ENCODE results near the gene SPART. TPM values are rescaled to one million over a fixed set of nuclear protein-coding genes. Genes with fewer than 3 reads are reported as not detected.

The SPART gene
- total RNA-seq, 1 experiment from 2014 or later: 60.6 TPM

- Histone ChIP-seq H3K9ac (ENCODE audit: extremely low read depth, insufficient read length, low read length) (no peak overlapping the region), H3K14ac (ENCODE audit: insufficient read depth, low read length) (no peak overlapping the region), H3K4ac (ENCODE audit: low read depth, low read length) (no peak overlapping the region), H4K8ac (replicated peaks; ENCODE audit: insufficient read length, low read depth, low read length) (no peak overlapping the region), H3K27ac (ENCODE audit: insufficient read length, low read depth, low read length) (no peak overlapping the region), H3K4me1 (ENCODE audit: insufficient read depth, low read length) (no peaks in the 10 kb centered on the region), H3K56ac (ENCODE audit: insufficient read length, low read depth, low read length) (no peak overlapping the region), H3K27me3 (ENCODE audit: insufficient read depth, low read length) (no peaks in the 10 kb centered on the region), H2BK15ac (ENCODE audit: low read depth, low read length) (no peak overlapping the region), H2BK12ac (ENCODE audit: insufficient read length, low read depth, low read length) (no peak overlapping the region), H3K4me2 (ENCODE audit: insufficient read depth, insufficient read length, low read length) (no peak overlapping the region), H4K5ac (ENCODE audit: insufficient read length, low read depth, low read length) (no peak overlapping the region), H2BK20ac (ENCODE audit: low read depth, low read length, poor library complexity, severe bottlenecking) (no peak overlapping the region), H3K23ac (ENCODE audit: insufficient read length, low read depth, low read length) (no peak overlapping the region), H4K20me1 (ENCODE audit: control insufficient read depth, insufficient read depth, insufficient read length) (no peaks in the 10 kb centered on the region), H3K18ac (ENCODE audit: insufficient read length, low read depth, low read length) (no peak overlapping the region), H2AK5ac (ENCODE audit: insufficient read length, low read length) (no peak overlapping the region), H3K79me2 (ENCODE audit: insufficient read depth, low read length) (no peaks in the 10 kb centered on the region), H3K9me3 (ENCODE audit: control insufficient read depth, low read depth, low read length) (no peaks in the 10 kb centered on the region), H2AFZ (ENCODE audit: low read length) (no peak overlapping the region), H2BK5ac (ENCODE audit: insufficient read length, low read length) (no peak overlapping the region), H2BK120ac (ENCODE audit: low read depth, low read length, poor library complexity, severe bottlenecking) (no peak overlapping the region), H3T11ph (ENCODE audit: low read length) (no peak overlapping the region), H3K79me1 (ENCODE audit: insufficient read depth, low read depth, low read length, poor library complexity, severe bottlenecking) (no peaks in the 10 kb centered on the region), H3K23me2 (ENCODE audit: insufficient read length, low read depth, low read length, poor library complexity, severe bottlenecking) (no peaks in the 10 kb centered on the region), H4K91ac (ENCODE audit: insufficient read length, low read depth, low read length) (no peak overlapping the region)
- no peaks in the 10 kb centered on the region; a peak in 1 of 5 replicates for H3K9me3 Mint-ChIP-seq
- no peak overlapping the region for H3K27ac Mint-ChIP-seq
- H3K4me3 Mint-ChIP-seq: no peak overlapping the region
- H3K36me3 Mint-ChIP-seq (ENCODE audit: insufficient read depth in 1 of 3, low read depth in 3 of 3): no peaks in the 10 kb centered on the region
- WGBS (ENCODE audit: extremely low coverage, insufficient read length, low lambda C conversion rate): no CpG with 5 or more reads among the region's 2 CpGs
- no peaks in the 10 kb centered on the region for H3K4me1 Mint-ChIP-seq
- H3K27me3 Mint-ChIP-seq (ENCODE audit: low read depth): no peaks in the 10 kb centered on the region; the same call in 1 of the 2 replicates
- TF ChIP-seq CTCF (conservative IDR thresholded peaks at IDR 0.05): peak; percentile 44; the same call in 1 of the 3 replicates
- DNase-seq: no peak
These were observed 49.1 kb upstream of the SPART start for GRCh38 chr13:36395280-36395679.

All from H9 (cell line).